ENCODE measurements around the gene PPP1R14C.

The PPP1R14C gene

GRCh38 chr6:150195996-150196417 is 53.2 kb downstream of the PPP1R14C start:
- DNase-seq (ENCODE audit: low read depth) = no peak

DNA sequence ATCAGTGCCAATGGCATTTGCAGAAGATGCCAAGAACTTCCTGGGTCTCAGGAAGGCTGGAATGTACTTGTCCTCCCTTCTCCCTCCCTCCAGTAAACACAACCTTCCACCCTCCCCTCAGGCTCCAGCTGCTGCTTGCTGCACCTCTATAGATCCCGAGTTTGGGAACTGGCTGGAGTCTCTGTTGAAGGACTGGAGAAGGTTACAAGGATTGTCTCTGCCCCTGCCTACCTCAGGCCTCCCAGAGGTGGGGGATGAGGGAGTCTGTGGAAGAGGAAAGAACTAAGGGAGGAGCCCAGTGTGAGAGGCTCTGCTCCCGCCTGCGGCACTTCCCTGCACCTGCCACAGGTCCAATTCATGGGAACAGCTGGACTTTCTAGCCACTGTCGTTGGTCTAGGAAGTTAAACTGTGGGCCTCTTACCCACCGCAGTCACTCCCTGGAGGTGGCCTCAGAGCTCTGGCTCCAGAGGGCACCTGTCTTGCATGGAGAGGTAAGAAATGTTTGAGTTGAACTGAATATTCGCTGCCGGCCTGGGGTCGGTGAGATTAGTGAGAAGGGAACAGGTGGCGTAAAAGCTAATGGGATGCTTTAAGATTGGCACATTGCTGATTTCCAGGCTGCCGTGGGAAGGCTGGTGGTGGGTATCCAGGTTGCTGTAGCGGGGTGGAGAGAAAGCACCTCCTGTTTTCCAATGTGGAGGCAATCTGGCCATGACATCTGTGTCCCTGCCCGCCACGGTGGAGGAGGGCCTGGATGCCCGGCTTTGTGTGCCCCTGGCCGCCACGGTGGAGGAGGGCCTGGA is 54.3 kb downstream of the PPP1R14C start:
- DNase-seq (ENCODE audit: low read depth) = no peak

GRCh38 chr6:150198532-150198931 is 55.7 kb downstream of the PPP1R14C start:
- DNase-seq (ENCODE audit: low read depth) = no peak

- DNase-seq (ENCODE audit: low read depth) = no peak
Observed at GRCh38 chr6:150199241-150199640, 56.4 kb downstream of the PPP1R14C start.

GRCh38 chr6:150200428-150201100 is 57.7 kb downstream of the PPP1R14C start:
- DNase-seq (ENCODE audit: low read depth) = no peak

DNA sequence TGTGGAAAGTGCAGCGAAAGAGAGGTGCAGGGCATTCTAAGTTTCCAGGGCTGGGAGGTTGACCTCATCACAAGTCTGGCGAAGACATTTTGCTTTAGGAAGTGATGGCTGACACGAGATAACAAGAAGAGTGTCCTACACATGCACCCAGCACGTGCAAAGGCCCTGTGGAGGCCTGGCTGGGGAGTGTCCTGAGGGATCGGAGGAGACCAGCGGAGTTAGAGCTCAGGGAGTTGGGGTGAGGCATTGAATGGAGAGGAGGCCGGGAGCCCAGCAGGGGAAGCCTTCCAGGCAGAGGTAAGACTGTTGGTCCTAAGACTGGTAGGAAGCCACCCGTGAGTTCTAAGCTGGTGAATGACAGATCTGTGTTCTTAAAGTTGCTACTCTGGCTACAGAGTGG is 58.4 kb downstream of the PPP1R14C start:
- DNase-seq (ENCODE audit: low read depth) = no peak

- DNase-seq (ENCODE audit: low read depth) = no peak
Observed at GRCh38 chr6:150201772-150202329, 59.0 kb downstream of the PPP1R14C start.

DNA sequence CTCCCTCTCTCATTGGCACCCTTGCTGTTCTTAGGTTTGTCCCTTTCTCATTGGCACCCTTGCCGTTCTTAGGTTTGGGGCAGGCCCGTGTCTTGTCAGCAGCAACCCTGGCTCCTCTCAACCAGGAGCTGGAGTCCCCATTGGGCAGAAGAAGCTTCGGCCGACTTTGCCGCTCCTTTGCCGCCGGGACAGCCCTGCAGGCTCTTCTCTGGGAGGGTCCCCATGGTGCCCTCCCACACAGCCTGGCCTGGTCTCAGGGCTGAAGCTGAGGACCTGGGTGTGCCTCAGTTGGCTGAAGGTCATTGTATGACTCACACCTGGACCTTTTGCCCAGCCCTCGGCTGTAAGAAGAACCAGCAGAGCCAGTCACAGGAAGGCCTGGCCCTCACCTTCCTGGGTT is 59.6 kb downstream of the PPP1R14C start:
- no peak for DNase-seq (ENCODE audit: low read depth)

DNA sequence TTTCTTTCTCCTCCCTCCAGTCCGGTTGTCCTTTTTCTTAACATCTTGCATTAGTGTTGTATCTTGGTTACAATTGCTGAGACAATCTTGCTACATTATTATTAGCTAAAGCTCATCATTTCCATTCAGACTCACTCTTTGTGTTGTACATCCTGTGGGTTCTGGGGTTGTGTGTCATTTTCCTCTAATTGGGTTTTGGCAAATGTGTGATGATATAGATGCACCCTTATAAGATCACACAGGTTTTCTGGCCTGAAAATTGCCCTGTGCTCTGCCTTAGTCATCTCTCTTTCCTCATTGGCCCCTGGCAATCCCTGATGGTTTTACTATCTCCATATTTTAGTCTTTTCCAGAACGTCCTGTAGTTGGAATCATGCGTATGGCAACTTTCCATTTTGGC is 60.1 kb downstream of the PPP1R14C start:
- DNase-seq (ENCODE audit: low read depth) = no peak

DNA sequence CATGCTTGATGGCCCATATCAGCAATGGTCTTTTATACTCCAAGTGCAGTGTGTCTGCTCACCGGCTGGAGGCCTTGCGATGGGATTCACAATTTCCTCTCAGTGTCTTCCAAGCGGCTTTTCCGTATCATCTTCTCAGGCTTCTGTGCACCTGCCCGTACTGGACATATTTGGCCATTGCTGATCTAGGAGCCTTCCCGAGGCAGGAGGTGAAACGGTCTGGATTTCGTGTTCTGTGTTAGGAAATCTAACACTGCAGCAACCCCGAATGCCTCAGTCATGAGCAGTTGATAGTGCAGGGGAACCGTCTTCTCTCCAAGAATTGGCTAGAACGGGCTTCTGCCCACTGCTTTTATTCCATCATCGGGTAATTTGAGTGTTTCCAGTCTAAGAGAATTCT is 60.5 kb downstream of the PPP1R14C start:
- no peak for DNase-seq (ENCODE audit: low read depth)

DNA sequence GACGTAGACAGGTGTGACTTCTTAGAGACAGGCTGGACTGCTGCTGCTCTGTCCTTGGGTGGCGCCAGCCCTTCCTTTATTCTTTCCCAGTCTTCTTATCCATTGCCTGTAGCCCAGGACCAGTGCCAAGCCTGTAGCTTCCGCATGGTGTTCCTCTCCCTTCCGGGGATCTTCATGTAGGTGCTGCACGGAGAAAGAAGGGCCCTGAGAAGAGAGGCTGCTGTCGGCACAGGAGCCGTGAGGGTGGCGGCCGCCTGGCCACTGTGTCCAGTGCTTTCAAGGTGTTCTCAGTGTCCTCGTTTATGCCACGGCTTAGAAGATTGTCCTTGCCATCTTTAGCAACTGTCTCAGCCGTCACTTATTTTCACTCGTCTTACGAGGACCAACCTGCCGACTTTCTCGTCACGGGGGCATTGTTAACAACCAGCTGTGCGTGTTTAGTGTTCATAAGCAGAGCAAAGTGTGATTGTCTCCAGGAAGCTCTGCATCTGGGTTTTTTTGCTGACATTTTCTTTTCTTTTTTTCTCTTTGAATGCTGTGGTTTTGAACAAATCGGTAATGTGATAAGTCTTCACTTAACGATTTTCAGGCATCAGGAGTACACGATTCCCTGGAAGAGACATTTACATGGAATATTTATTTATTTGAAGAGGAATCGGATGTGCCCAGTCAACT is 61.2 kb downstream of the PPP1R14C start:
- DNase-seq (ENCODE audit: low read depth) = no peak

GRCh38 chr6:150204705-150205472 is 62.0 kb downstream of the PPP1R14C start:
- no peak for DNase-seq (ENCODE audit: low read depth)

GRCh38 chr6:150207931-150208570 is 65.2 kb downstream of the PPP1R14C start:
- no peak for DNase-seq (ENCODE audit: low read depth)

- DNase-seq (ENCODE audit: low read depth) = no peak
Observed at GRCh38 chr6:150208611-150209352, 65.9 kb downstream of the PPP1R14C start.

DNA sequence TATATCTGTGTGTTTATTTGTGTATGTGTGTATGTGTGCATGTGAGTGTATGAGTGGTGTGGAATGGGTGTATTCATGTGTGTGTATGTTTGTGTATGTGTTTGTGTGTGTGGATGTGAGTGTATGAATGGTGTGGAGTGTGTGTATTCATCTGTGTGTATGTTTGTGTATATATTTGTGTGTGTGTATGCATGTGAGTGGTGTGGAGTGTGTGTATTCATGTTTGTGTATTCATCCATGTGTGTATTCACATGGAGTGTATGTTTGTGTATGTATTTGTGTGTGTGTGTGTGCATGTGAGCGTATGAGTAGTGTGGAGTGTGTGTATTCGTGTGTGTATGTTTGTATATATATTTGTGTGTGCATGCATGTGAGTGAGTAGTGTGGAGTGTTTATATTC is 66.6 kb downstream of the PPP1R14C start:
- DNase-seq (ENCODE audit: low read depth) = no peak

DNA sequence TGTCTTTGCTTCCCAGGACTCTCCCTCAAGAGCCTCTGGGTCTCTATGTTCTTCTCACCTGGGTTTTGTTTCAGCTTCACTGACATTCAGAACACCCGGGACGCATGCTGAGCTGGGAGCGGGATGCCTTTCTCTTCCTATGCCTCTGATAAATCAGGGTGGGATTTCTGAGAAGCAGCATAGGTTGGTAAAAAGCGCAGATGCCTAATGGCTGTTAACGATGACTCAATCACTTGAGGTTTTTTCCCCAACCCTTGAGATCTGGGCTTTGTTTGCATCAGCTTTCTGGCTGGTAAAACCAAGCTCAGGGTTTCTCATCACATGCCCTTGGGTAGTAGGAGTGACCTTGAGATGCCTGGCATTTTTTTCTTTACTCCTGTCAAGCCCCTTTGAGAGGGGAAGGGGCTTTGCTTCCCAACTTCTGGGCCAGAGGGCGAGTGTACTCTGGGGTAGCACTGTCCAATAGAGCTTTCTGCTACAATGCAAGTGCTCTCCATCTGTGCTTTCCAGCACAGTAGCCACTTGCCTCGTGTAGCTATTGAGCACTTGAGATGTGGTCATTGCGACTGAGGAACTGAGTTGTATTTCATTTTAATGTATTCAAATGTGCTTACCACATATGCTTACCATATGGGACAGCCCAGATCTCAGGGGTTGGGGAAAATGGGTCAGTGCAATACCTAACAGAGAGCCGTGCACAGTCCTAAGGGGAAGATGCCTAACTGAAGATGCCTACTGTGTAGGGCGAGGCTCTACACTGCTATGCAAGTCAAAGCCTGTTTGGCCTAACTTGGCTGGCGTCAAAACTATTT is 69.1 kb downstream of the PPP1R14C start:
- no peak for DNase-seq (ENCODE audit: low read depth)

DNA sequence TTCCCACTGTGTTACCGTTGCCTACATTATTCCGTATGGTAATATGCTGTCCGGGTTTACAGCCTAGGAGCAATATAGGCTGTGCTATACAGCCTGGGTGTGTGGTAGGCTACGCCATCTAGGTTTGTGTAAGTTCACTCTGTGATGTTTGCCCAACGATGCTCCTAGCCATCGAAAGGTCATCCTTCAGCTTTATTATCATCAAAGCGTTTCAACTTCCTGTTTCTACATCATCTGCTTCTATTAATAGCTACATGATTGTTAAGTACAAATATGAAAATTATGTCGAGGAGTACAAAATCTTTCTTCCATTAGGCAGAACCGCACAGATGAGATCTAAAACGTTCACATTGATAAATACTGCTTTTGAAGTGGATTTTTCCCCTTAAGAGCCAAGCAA is 69.9 kb downstream of the PPP1R14C start:
- DNase-seq (ENCODE audit: low read depth) = no peak

DNA sequence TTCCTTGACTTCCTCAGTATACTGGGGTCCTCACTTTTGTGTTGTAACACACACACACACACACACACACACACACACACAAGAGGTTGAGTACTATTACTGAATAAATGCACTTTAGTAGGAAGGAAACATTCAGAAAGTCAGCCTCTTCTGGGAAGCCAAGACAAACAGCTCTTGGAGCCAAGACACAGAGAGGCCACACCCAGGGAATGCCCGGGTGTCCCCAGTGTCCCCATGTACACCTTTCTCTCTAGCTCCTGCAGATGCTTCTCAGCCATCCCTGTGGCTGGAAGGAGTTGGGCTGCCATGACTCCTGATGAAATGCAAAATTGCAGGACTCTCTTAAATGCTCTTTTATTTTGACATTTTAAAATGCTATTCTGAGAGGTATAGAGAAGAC is 70.5 kb downstream of the PPP1R14C start:
- DNase-seq (ENCODE audit: low read depth) = no peak

DNA sequence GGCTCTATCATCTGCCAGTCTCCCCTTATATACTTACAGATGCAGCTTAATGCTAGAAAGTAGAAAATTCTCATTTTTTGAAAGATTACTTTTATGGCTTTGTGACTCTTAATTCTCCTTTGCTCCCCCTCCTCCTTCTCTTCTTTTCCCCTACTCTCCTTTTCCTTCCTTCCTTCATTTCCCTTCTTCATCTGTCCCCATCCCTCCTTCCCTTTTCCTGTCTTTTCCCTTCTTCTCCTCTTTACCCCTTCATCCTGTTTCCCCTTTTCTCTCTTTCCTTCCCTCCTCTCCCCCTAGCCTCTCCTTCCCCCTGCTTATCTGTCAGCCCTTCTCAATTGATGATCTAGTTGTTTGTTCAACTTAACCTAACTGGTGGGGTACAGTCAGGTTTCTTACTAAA is 71.5 kb downstream of the PPP1R14C start:
- DNase-seq (ENCODE audit: low read depth) = no peak

Measured in HS-27A (cell line).